IMR-90 (cell line): Measurements from ENCODE around the gene ITFG1. TPM values are rescaled to one million over a fixed set of nuclear protein-coding genes. Genes with fewer than 3 reads are reported as not detected.

ENCODE experiments used
- ATAC-seq: fragments of 200-7000 bp; cut with Tn5 transposase; 2 replicates; pipeline ENCODE4 v1.9.1; 2020; ENCODE audit warnings: low read depth, mild to moderate bottlenecking, moderate library complexity
- BruUV-seq: library from RNA; stranded (reverse); fragments of 400-500 nt; replicated peaks from 2 replicates; lab custom pipeline; 2021; lab: Mats Ljungman, UMichigan
- CTCF ChIA-PET: fragments of 300-600 bp; formaldehyde crosslinking; extraction: SDS; loops from one replicate; lab custom pipeline; 2021; ENCODE audit warnings: antibody characterized with exemption; lab: Yijun Ruan, JAX
- POLR2A ChIA-PET: fragments of 300-600 bp; sonication (Branson Sonifier 250); formaldehyde crosslinking; loops from one replicate; lab custom pipeline; 2022; ENCODE audit warnings: antibody characterized with exemption; ENCODE audit not compliant: unreplicated experiment; lab: Charles Lee
- DNase-seq: peaks from one replicate; pipeline ENCODE4 v3.0.0; 2013
- H2AFZ ChIP-seq: replicated peaks from 2 replicates; pipeline ENCODE3; 2013; ENCODE audit warnings: low read length, mild to moderate bottlenecking; ENCODE audit not compliant: poor library complexity
- H2AK5ac ChIP-seq: 2 replicates; pipeline ENCODE4 v1.6.1; 2013; ENCODE audit warnings: low read depth, low read length, inconsistent platforms
- H2AK9ac ChIP-seq: replicated peaks from 2 replicates; pipeline ENCODE3; 2013; ENCODE audit warnings: mild to moderate bottlenecking, low read depth, low read length, moderate library complexity; ENCODE audit not compliant: poor library complexity
- H2BK120ac ChIP-seq: 2 replicates; pipeline ENCODE4 v1.6.1; 2013; ENCODE audit warnings: low read depth, low read length, inconsistent platforms
- H2BK15ac ChIP-seq: 3 replicates; pipeline ENCODE4 v1.6.1; 2013; ENCODE audit warnings: low read depth, low read length, inconsistent platforms
- H2BK20ac ChIP-seq: 2 replicates; pipeline ENCODE4 v1.6.1; 2013; ENCODE audit warnings: low read depth, mild to moderate bottlenecking, inconsistent platforms, low read length, moderate library complexity
- H2BK5ac ChIP-seq: 2 replicates; pipeline ENCODE4 v1.6.1; 2013; ENCODE audit warnings: mild to moderate bottlenecking, low read depth, low read length, inconsistent platforms; ENCODE audit not compliant: poor library complexity, severe bottlenecking
- H3K14ac ChIP-seq: replicated peaks from 2 replicates; pipeline ENCODE4 v1.6.1; 2013; ENCODE audit warnings: low read depth, low read length, inconsistent platforms
- H3K18ac ChIP-seq: 2 replicates; pipeline ENCODE4 v1.6.1; 2013; ENCODE audit warnings: low read depth, low read length, control low read depth
- H3K23ac ChIP-seq: 2 replicates; pipeline ENCODE4 v1.6.1; 2013; ENCODE audit warnings: low read depth, low read length, inconsistent platforms
- H3K27ac ChIP-seq: 2 replicates; pipeline ENCODE4 v1.5.1; 2013; ENCODE audit warnings: mild to moderate bottlenecking, control low read depth, low read length; ENCODE audit not compliant: insufficient read depth
- H3K27me3 ChIP-seq: 2 replicates; pipeline ENCODE4 v1.6.1; 2013; ENCODE audit warnings: low read length; ENCODE audit not compliant: control insufficient read depth, insufficient read depth
- H3K36me3 ChIP-seq: 2 replicates; pipeline ENCODE4 v1.6.1; 2013; ENCODE audit warnings: low read length, mixed read lengths; ENCODE audit not compliant: control insufficient read depth, insufficient read depth
- H3K4ac ChIP-seq: 2 replicates; pipeline ENCODE4 v1.6.1; 2013; ENCODE audit warnings: low read depth, low read length, inconsistent platforms
- H3K4me1 ChIP-seq: 2 replicates; pipeline ENCODE4 v1.6.1; 2013; ENCODE audit warnings: low read length, mixed read lengths; ENCODE audit not compliant: control insufficient read depth, insufficient read depth
- H3K4me2 ChIP-seq: 2 replicates; pipeline ENCODE4 v1.6.1; 2013; ENCODE audit warnings: low read depth, mild to moderate bottlenecking, control low read depth, low read length, moderate library complexity
- H3K4me3 ChIP-seq: 2 replicates; pipeline ENCODE4 v1.5.1; 2013; ENCODE audit warnings: low read depth, mild to moderate bottlenecking, control low read depth, low read length, moderate library complexity; ENCODE audit not compliant: insufficient read depth
- H3K56ac ChIP-seq: 2 replicates; pipeline ENCODE4 v1.6.1; 2013; ENCODE audit warnings: low read length, inconsistent platforms; ENCODE audit not compliant: insufficient read depth; ENCODE audit errors: extremely low read depth
- H3K79me1 ChIP-seq, 2 experiments: 2 replicates each; pipeline ENCODE4 v1.6.1; 2013; ENCODE audit warnings: low read length in 2 of 2, inconsistent platforms in 1 of 2, low read depth in 1 of 2
- H3K9ac ChIP-seq: 2 replicates; pipeline ENCODE4 v1.6.1; 2013; ENCODE audit warnings: low read depth, low read length, control low read depth
- H3K9me1 ChIP-seq: 2 replicates; pipeline ENCODE4 v1.6.1; 2013; ENCODE audit warnings: low read length, inconsistent platforms; ENCODE audit not compliant: insufficient read depth
- H3K9me3 ChIP-seq: 2 replicates; pipeline ENCODE4 v1.6.1; 2013; ENCODE audit warnings: low read length; ENCODE audit not compliant: control insufficient read depth, insufficient read depth
- H4K20me1 ChIP-seq: 2 replicates; pipeline ENCODE4 v1.6.1; 2013; ENCODE audit warnings: low read length, inconsistent platforms; ENCODE audit not compliant: insufficient read depth
- H4K5ac ChIP-seq: 2 replicates; pipeline ENCODE4 v1.6.1; 2013; ENCODE audit warnings: mild to moderate bottlenecking, low read depth, low read length, control low read depth
- H4K8ac ChIP-seq, 2 experiments: 2 replicates each; pipeline ENCODE4 v1.6.1; 2013; ENCODE audit warnings: low read depth in 2 of 2, low read length in 2 of 2, control low read depth in 1 of 2, inconsistent platforms in 1 of 2
- H4K91ac ChIP-seq: 2 replicates; pipeline ENCODE4 v1.6.1; 2013; ENCODE audit warnings: low read depth, low read length, inconsistent platforms; ENCODE audit not compliant: insufficient read depth
- CEBPB ChIP-seq: IDR thresholded peaks from 2 replicates; pipeline ENCODE4 v1.6.1; 2012; ENCODE audit warnings: low read depth, low read length, improper control_type of control experiment
- MAFK ChIP-seq: IDR thresholded peaks from 2 replicates; pipeline ENCODE4 v1.6.1; 2012; ENCODE audit warnings: low read depth, low read length, improper control_type of control experiment
- NFE2L2 ChIP-seq: fragments of 150-350 bp; IDR thresholded peaks from 2 replicates; pipeline ENCODE4 v1.6.1; 2016; ENCODE audit warnings: low read depth, mild to moderate bottlenecking, low read length
- RAD21 ChIP-seq: IDR thresholded peaks from 2 replicates; pipeline ENCODE4 v1.6.1; 2012; ENCODE audit warnings: low read length, improper control_type of control experiment
- SMC3 ChIP-seq: fragments of 150-350 bp; IDR thresholded peaks from 2 replicates; pipeline ENCODE4 v1.6.1; 2016; ENCODE audit warnings: low read depth, mild to moderate bottlenecking, antibody characterized with exemption, low read length, moderate library complexity
- WGBS, 2 experiments: methylation state at CpG; one replicate each; pipeline versions ENCODE4 v1.1.5 to v1.1.7; 2013; ENCODE audit warnings: missing lambda C conversion rate in 2 of 2; ENCODE audit not compliant: insufficient read length in 1 of 2; ENCODE audit errors: extremely low coverage in 2 of 2; 5-methylcytosine and 5-hydroxymethylcytosine counted together
- dilution Hi-C: fragments of 300-500 bp; cut with HindIII; formaldehyde crosslinking; loops from one replicate; pipeline ENCODE4 v1.14.3; 2018; ENCODE audit warnings: low sequenced_read_pairs; ENCODE audit not compliant: unreplicated experiment
- in situ Hi-C: fragments of 300-500 bp; cut with MboI; formaldehyde crosslinking; loops from 3 replicates; pipeline ENCODE4 v1.14.3; 2019; ENCODE audit warnings: low sequenced_read_pairs, inconsistent platforms, mixed read lengths
- intact Hi-C: fragments of 100-400 bp; cut with micrococcal nuclease; formaldehyde crosslinking; loops from 2 replicates; pipeline ENCODE4 v1.10.0; 2022
- polyA plus RNA-seq, 3 experiments: library from polyadenylated mRNA; depleted of rRNA; stranded (reverse); fragments of >200 nt; gene quantifications; 2 replicates each; pipeline ENCODE4 v1.2.3, GENCODE V29; 2012; ENCODE audit warnings: low replicate concordance in 1 of 3
- total RNA-seq: library from RNA; depleted of rRNA; stranded (reverse); fragments of >200 nt; gene quantifications from 2 replicates; pipeline ENCODE4 v1.2.3, GENCODE V29; 2012

Gene ITFG1
- total and polyA plus RNA-seq, 2 of the 4 experiments (the other 2 are of a cell fraction) = 54.3 to 60.4 TPM

- in situ Hi-C loops (no loop called here), dilution Hi-C loops (no loop called here)
- H3K56ac ChIP-seq = no peak overlapping the region
These were observed 85.4 kb downstream of the ITFG1 start for GRCh38 chr16:47375423-47375822.

More at GRCh38 chr16:47375423-47375822, 85.4 kb downstream of the ITFG1 start:
- no peak overlapping the region for H4K8ac ChIP-seq
- intact Hi-C loops = no loop called here
- H4K20me1 ChIP-seq = no peaks in the 10 kb centered on the region
- no peak overlapping the region for H2BK20ac ChIP-seq
- peaks cover 2% of the 10 kb centered on the region for H3K36me3 ChIP-seq
- BruUV-seq = no TSS peak
- no peak overlapping the region for H3K23ac ChIP-seq
- H3K18ac ChIP-seq = no peak overlapping the region
- H3K14ac ChIP-seq = no peak overlapping the region
- no peak overlapping the region for H4K91ac ChIP-seq
- ATAC-seq (no peak), DNase-seq (peak; percentile 28)
- H2BK120ac ChIP-seq = no peak overlapping the region
- no peak overlapping the region for H2AFZ ChIP-seq
- WGBS, 2 experiments = no CpG with 5 or more reads among the region's 1 CpG
- H4K5ac ChIP-seq = no peak overlapping the region
- TF ChIP-seq MAFK = no peak
- no peak for TF ChIP-seq RAD21
- TF ChIP-seq SMC3 = no peak
- TF ChIP-seq CEBPB = no peak
- no peak for TF ChIP-seq NFE2L2
- no peak overlapping the region for H2BK5ac ChIP-seq
- H3K9me1 ChIP-seq = peaks cover 6% of the 10 kb centered on the region; the same call in 1 of the 2 replicates
- H2BK15ac ChIP-seq = no peak overlapping the region
- ChIA-PET CTCF (no interaction called here), POLR2A (no interaction called here)
- no peaks in the 10 kb centered on the region for H3K27me3 ChIP-seq
- no peak overlapping the region for H3K27ac ChIP-seq
- no peak overlapping the region for H2AK5ac ChIP-seq
- H3K9me3 ChIP-seq = 0 out of 2 replicates have a peak, but pooled peaks cover under 1% of the 10 kb centered on the region
- peaks cover 2% of the 10 kb centered on the region; the same call in 1 of the 2 replicates for H3K4me1 ChIP-seq
- peaks cover 0 to 4% of the 10 kb centered on the region in 2 experiments; a peak in 1 of 4 replicates for H3K79me1 ChIP-seq
- H3K9ac ChIP-seq = no peak overlapping the region
- H3K4me3 ChIP-seq = no peak overlapping the region
- no peak overlapping the region for H3K4me2 ChIP-seq
- H2AK9ac ChIP-seq = no peak overlapping the region
- no peak overlapping the region for H3K4ac ChIP-seq
